Astrocyte (in vitro differentiated cells and primary cell): Measurements from ENCODE around the gene ZNF124.

ENCODE experiments used
- EZH2 ChIP-seq: IDR thresholded peaks from 2 replicates; pipeline ENCODE4 v1.6.1; 2012; ENCODE audit warnings: mild to moderate bottlenecking, low read length, inconsistent platforms; ENCODE audit not compliant: insufficient read depth
- TF ChIP-seq, protein P1 (sequence below): IDR thresholded peaks from 2 replicates; pipeline ENCODE4 v1.5.1; 2011; ENCODE audit warnings: low read depth, mild to moderate bottlenecking, inconsistent platforms, low read length, moderate library complexity; ENCODE audit not compliant: insufficient read depth

DNA sequence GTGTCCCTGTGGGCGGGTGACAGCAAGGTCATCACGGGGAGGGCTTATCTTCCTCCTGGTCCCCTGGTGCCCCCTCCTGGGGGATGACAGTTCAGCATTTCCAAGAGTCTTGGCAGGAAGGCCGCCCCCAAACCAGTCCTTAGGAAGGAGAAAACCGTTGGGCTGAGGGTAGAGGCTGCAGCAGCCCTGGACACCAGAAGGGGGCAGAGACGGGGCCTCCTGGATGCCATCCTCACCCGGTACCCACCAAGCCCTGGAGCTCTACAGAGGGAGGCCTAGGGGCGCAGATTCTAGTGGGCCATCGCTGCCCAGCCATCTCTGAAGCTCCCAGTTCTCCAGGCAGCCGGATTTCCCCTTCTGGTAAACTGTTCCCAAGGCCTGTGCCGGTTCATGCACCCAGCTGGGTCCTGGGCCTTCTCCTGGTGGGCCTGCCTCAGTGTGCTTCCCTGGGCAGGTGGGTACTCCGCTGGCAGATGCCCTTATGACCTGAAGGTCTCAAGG, 52.8 kb downstream of the ZNF124 start:
- TF ChIP-seq, protein P1, sequence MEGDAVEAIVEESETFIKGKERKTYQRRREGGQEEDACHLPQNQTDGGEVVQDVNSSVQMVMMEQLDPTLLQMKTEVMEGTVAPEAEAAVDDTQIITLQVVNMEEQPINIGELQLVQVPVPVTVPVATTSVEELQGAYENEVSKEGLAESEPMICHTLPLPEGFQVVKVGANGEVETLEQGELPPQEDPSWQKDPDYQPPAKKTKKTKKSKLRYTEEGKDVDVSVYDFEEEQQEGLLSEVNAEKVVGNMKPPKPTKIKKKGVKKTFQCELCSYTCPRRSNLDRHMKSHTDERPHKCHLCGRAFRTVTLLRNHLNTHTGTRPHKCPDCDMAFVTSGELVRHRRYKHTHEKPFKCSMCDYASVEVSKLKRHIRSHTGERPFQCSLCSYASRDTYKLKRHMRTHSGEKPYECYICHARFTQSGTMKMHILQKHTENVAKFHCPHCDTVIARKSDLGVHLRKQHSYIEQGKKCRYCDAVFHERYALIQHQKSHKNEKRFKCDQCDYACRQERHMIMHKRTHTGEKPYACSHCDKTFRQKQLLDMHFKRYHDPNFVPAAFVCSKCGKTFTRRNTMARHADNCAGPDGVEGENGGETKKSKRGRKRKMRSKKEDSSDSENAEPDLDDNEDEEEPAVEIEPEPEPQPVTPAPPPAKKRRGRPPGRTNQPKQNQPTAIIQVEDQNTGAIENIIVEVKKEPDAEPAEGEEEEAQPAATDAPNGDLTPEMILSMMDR, result no peak
- no peak for TF ChIP-seq EZH2
